Measurements from ENCODE around the gene TMEM121. TPM values are rescaled to one million over a fixed set of nuclear protein-coding genes. Genes with fewer than 3 reads are reported as not detected.

TMEM121 gene
- total and polyA plus RNA-seq, 2 of the 8 experiments (the other 6 are each of a cell fraction or from before 2014, with no cell fraction given): 1.9 TPM; not detected in 1

GRCh38 chr14:105499256-105500035 is 26.9 kb upstream of the TMEM121 start:
- Histone ChIP-seq H2BK12ac (ENCODE audit: low read depth, low read length) (no peak overlapping the region), H2BK5ac (ENCODE audit: low read depth, low read length) (no peak overlapping the region), H4K8ac (ENCODE audit: extremely low read depth, insufficient read depth, low read length) (no peak overlapping the region), H3K23ac (ENCODE audit: insufficient read length) (no peak overlapping the region), H3K27ac (ENCODE audit: low read depth, low read length) (no peak overlapping the region), H3K4me1 (replicated peaks in 1 of 4; ENCODE audit: control insufficient read depth in 3 of 4, insufficient read depth in 4 of 4, low read length in 3 of 4) (peaks cover 0 to 3% (median 0%) of the 10 kb centered on the region in 4 experiments; a peak in 2 of 7 replicates), H3K36me3 (ENCODE audit: control insufficient read depth in 2 of 4, insufficient read depth in 4 of 4, low read length in 3 of 4) (no peaks in the 10 kb centered on the region), H4K5ac (ENCODE audit: insufficient read length, low read depth, low read length) (no peak overlapping the region), H3K4me2 (ENCODE audit: insufficient read depth in 1 of 2, low read depth in 2 of 2, low read length in 2 of 2) (no peak overlapping the region), H2BK120ac (replicated peaks; ENCODE audit: low read depth, low read length) (no peak overlapping the region), H3K18ac (ENCODE audit: extremely low read depth, low read length) (no peak overlapping the region), H3K4me3 (ENCODE audit: extremely low read depth in 1 of 4, insufficient read depth in 2 of 4, low read depth in 3 of 4, low read length in 4 of 4) (no peak overlapping the region), H3K79me2 (ENCODE audit: control insufficient read depth in 1 of 2, insufficient read depth in 2 of 2, low read length in 2 of 2) (no peaks in the 10 kb centered on the region), H3K4ac (replicated peaks; ENCODE audit: insufficient read length, low read depth, low read length) (no peak overlapping the region), H4K20me1 (replicated peaks in 1 of 2; ENCODE audit: control insufficient read depth in 1 of 2, insufficient read depth in 2 of 2, low read length in 2 of 2) (peaks cover 0 to 2% of the 10 kb centered on the region in 2 experiments), H2AK5ac (ENCODE audit: low read depth, low read length) (no peak overlapping the region), H2AFZ (ENCODE audit: low read length) (no peak overlapping the region), H3K9ac (replicated peaks in 1 of 4; ENCODE audit: extremely low read depth in 1 of 4, low read depth in 3 of 4, low read length in 3 of 4) (no peak overlapping the region), H3K23me2 (ENCODE audit: low read depth, low read length) (no peaks in the 10 kb centered on the region), H3K56ac (replicated peaks; ENCODE audit: insufficient read length, low read depth, low read length) (no peak overlapping the region), H3K27me3 (replicated peaks in 1 of 4; ENCODE audit: control insufficient read depth in 3 of 4, extremely low read depth in 1 of 4, insufficient read depth in 3 of 4, low read length in 3 of 4) (no peaks in the 10 kb centered on the region), H2BK20ac (ENCODE audit: low read length) (no peak overlapping the region), H4K91ac (replicated peaks; ENCODE audit: insufficient read length, low read length) (no peak overlapping the region), H3K79me1 (ENCODE audit: low read depth, low read length) (no peaks in the 10 kb centered on the region), H3K14ac (ENCODE audit: insufficient read length) (no peak overlapping the region), H2BK15ac (ENCODE audit: low read length) (no peak overlapping the region), H3K9me3 (ENCODE audit: insufficient read depth in 2 of 2, low read depth in 1 of 2, low read length in 1 of 2) (no peaks in the 10 kb centered on the region)
- CTCF ChIA-PET (ENCODE audit: partially characterized antibody): no interaction called here
- no peak for TF ChIP-seq JUN (IDR thresholded peaks at IDR 0.05; ENCODE audit: low read depth, low read length)
- TF ChIP-seq KDM4A (IDR thresholded peaks at IDR 0.05; ENCODE audit: low read depth, low read length, severe bottlenecking): no peak
- 85% methylated on average over 21 of the region's 27 CpGs; no CpG with 5 or more reads in 1 of the 2 experiments for WGBS, 2 experiments (ENCODE audit: extremely low coverage in 1 of 2, insufficient coverage in 1 of 2, insufficient read length in 1 of 2, insufficient replicate concordance in 2 of 2, low coverage in 1 of 2, low lambda C conversion rate in 2 of 2, missing lambda C conversion rate in 1 of 2)
- FAIRE-seq: no peak
- POLR2A ChIA-PET (ENCODE audit: partially characterized antibody): interaction anchor here (1.4 to 1.7 kb wide), 2 partner anchors 42 to 52 kb away, joined by 3 to 4 read pairs; no protein-coding TSS in a partner anchor
- no peak for DNase-seq (ENCODE audit: low read depth in 1 of 2, low spot score in 2 of 2)

Data from H1 (cell line).